ENCODE results near the gene SPACA7.

- TF ChIP-seq, protein P1, sequence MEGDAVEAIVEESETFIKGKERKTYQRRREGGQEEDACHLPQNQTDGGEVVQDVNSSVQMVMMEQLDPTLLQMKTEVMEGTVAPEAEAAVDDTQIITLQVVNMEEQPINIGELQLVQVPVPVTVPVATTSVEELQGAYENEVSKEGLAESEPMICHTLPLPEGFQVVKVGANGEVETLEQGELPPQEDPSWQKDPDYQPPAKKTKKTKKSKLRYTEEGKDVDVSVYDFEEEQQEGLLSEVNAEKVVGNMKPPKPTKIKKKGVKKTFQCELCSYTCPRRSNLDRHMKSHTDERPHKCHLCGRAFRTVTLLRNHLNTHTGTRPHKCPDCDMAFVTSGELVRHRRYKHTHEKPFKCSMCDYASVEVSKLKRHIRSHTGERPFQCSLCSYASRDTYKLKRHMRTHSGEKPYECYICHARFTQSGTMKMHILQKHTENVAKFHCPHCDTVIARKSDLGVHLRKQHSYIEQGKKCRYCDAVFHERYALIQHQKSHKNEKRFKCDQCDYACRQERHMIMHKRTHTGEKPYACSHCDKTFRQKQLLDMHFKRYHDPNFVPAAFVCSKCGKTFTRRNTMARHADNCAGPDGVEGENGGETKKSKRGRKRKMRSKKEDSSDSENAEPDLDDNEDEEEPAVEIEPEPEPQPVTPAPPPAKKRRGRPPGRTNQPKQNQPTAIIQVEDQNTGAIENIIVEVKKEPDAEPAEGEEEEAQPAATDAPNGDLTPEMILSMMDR (IDR thresholded peaks at IDR 0.05), result no peak
- TF ChIP-seq POLR2A (IDR thresholded peaks at IDR 0.05), result no peak
These were observed 65.7 kb downstream of the SPACA7 start for GRCh38 chr13:112441779-112442310.

All from uterus (tissue), 2 donors.